Stimulated activated CD8-positive, alpha-beta memory T cell treated with anti-CD3 and anti-CD28 coated beads, Interleukin-4, amount 100 ng/mL, for 24 hours (primary cell): ENCODE measurements around the gene PDE11A.
"Not testable (repeated sequence)": the region's sequence is repeated elsewhere in the genome, so short reads cannot be mapped to it uniquely, and the experiment has no call there.

Experiments used
- DNase-seq: peaks from one replicate; pipeline ENCODE4 v3.0.0-alpha.2; 2020; ENCODE audit warnings: low read depth

Gene PDE11A

DNA sequence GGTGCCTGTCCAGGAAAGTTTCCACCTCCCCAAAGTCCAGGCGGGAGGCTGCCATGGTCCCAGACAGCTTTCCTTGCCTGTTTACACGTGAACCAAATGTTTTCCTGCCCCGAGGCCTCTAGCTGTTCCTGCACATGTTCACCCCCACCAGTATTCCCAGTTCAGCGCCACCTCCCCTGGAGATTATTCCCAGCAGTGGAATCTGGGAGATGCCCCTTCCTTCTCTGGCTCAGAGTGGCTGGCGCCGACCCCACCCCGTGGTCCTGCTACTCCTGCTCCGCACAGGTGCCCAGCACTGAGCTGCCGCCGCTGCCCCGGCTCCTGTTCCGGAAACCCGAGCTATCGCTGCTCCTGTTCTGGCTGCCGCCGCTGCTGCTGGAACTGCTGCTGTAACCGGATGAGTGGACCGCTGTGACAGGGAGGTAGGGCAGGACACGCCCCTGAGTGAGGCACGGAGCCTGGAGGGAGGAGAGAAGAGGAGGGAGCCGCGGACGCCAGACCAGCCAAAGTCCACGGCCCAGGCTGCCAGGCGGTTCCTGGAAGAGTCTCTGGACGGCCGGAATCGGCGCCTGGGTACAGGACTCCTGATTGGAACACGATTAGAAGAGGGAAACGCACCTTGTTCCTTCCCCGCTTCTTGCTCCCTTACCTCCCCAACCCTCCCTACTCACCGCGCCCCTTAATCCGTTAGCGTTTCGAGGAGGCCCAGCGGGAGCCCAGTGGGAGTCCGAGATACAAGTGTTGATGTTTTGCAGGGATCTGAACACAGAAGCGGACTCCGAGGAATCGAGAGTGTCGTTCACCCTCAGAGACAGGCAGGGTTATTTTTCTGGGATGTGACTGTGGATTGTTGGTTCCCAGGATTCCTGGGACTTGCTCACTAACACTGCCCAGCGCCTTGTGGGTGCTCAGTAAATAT lies at the start of gene PDE11A:
TSS of gene PDE11A (minus strand) at position 395 of the 919 bp plus-strand sequence. CDS start at position 55, 340 bp downstream.
- peak; percentile 17 for DNase-seq

DNA sequence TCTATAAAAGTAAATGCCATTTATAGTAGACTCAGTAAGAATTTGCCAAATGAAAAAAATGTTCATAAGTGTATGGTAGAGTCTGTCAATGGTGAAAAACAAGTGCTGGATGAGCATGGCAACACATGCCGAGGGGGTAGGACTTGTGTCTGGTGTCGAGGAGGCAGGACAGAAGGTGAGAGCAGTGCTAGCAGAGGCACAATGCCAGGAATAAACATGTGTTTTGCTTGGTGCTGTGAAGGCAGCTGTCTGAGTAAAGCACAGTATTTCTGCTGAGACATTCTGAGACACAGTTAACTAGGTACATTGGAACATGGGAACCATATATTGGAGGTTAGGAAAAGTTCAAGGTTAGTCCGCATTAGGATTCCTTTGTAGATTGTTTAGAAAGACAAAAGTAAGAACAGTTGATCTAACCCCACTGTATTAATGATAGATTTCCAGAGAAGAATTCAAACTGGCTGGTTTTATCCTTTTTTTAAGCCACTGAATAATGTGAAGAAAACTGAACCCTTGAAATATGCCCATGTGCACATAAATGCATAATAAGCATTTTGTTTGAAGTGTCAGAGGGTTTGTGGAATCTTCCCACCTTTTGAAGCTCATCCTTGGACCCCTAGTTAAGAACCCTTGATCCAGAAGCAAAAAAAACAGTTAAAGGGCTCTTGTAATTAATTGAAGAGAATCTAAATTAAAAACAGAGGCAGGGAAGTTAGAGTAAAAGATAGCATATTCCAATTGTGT lies 46.8 kb upstream of the PDE11A start:
- DNase-seq, result no peak

DNA sequence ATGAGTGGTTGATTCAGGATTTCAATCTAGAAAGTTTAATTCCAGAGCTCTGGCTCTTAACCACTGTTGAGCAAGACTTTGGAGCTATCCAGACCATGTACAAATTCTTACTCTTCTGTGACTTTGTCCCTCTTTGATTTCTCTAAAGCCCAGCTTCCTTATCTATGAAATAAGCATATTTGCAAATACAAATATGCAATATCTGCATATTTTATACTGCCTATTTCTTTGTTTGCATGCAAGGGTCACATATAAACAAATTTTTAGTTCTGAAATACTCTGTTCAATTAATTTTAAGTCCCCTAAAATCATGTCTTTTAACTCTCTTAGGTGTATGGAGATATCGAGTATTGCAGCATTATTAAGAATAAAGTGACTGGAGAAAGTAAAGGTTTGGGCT lies 45.1 kb upstream of the PDE11A start:
- DNase-seq, result no peak

DNA sequence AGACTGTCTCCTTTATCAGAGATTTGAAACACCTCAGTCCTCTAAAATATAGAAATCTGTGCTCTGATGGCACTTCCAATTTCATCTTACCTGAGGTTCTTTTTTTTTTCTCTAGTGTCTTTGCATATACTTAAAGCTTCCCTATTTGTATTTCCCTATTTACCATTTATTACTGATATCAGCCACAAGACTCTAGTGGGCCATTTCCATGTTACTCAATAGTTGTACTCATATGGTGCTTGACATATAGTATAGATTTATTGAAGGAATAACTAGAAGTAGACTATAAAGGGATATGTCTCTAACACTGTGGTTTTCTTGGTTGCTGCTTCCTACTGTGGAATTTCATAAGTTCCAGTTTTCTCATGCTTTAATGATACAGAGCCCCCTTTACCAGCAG lies 42.7 kb upstream of the PDE11A start:
- no peak for DNase-seq

DNA sequence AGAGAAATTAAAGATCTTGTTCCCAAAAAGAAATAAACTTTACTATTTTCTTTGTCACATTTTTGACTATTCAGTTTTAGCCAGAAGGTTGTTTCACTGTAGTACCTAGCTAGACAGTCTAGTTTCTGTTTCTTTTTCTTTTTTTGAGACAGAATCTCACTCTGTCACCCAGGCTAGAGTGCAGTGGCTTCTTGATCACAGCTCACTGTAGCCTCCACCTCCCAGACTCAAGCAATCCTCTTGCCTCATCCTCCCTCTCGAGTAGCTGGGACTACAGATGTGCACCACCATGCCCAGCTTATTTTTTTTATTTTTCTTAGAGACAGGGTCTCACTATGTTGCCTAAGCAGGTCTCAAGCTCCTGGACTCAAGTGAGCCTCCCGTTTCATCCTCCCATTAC lies 41.9 kb upstream of the PDE11A start:
- DNase-seq, result no peak

DNA sequence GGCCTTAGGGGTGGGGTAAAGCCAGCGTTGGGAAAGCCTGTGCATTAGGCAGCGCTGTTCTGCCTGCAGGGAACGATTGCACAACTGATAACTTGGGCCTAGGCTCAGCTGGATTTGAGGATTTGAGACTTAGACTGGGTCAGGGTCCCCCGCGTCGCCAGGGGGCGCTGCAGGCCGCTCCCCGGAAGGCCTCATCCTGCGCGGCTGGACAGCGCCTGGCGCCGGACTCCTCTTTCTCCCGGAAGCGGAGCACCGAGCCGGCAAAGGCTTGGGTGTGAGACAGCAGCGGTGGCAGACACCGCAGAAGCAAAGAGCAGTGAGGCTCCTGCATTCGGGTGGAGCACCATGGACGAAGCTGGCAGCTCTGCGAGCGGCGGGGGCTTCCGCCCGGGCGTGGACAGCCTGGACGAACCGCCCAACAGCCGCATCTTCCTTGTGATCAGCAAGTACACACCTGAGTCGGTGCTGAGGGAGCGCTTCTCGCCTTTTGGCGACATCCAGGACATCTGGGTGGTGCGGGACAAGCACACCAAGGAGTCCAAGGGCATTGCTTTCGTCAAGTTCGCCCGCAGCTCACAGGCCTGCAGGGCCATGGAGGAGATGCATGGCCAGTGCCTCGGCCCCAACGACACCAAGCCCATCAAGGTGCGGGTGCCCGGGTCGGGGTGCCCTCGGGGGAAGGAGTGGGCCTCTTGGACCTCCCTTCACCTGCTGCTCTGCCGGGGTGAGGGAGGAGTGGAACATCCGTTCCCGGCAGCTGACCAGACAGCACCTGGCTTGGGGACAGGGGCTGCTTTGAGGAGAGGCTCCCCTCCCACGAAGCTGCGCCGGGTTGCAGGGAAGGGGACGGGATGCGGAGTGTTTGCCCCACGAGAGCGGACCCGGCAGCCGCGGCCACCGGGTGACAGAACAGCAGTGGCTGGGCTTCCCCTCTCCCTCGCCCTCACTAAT lies 39.9 kb upstream of the PDE11A start, which contains the start of gene RBM45:
TSS of gene RBM45 (plus strand) at position 236 of the 951 bp plus-strand sequence. CDS start at position 346, 110 bp downstream.
- peak; percentile 86 for DNase-seq

DNA sequence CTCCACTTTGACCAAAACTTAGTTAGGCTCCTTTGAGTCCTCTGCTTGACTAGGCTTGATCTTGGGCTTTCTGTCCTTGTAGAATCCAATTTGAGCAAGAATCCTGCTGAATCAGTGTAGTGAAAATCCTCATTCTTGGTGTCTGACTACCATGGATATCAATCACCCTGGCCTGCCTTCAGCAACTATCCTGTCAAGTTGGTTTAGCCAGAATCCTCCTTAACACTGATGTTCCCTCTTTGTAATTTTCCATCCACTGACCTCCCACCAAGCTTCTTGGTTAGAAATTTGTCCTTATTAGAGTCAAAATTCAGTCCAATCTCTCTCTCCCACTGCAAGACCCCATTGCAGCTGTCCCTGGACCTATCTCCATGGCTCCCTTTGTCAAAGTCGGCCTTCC lies 39.2 kb upstream of the PDE11A start:
- no peak for DNase-seq

DNA sequence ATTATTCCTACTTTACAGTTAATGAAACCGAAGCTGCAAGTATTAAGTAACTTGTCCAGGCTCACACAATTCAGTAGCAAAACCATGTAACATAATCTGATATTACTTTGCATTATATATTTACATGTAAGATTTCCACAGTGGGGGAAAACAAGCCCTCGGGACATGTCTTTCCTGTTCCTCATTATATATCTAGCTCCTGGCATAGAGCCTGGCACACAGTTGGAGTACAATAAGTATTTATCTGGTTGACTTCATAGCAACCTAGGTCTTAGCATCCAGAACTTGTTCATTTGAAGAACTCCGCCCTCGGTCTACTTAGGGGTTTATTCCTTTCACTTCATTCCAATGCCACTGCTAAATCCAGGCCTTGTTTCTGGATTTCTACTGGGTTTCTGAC lies 38.1 kb upstream of the PDE11A start:
- DNase-seq, result no peak

DNA sequence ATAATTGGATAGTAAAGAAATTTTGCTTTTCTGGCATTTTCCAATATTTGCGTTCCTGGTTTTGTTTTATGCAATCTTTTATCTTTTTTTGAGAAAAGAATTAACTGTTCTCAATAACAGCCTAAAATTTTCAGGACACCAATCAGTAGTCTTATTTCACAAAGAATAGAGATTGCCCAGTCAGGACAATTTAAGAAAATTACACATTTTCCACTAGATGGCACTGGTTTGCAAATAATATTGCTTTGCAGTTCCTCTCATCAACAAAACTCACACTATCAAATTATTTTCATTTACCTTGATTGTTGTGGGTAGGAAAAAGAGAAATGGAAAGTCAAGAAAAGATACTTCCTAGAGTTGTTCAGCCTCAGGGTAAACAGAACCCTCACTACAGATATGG lies 37.2 kb upstream of the PDE11A start:
- DNase-seq, result no peak

DNA sequence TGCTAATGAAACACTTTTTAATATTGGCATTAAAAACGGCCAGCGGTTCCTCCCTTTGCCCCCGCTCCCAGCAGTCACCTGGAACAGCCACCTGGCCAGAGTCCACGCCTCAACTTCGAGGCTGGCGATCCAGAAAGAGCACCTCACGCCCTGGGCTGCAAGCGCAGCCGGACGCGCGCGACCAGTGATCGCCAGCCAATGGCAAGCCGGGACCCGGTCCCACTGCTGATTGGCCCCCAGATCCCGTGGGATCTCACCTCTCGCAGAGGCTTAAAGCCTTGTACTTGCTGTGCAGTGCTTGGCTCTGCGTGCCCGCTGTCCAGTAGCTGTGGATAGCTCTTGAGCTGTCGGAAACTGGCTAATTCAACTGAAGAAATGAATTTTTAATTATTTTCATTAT lies 35.6 kb upstream of the PDE11A start:
- DNase-seq, result no peak

DNA sequence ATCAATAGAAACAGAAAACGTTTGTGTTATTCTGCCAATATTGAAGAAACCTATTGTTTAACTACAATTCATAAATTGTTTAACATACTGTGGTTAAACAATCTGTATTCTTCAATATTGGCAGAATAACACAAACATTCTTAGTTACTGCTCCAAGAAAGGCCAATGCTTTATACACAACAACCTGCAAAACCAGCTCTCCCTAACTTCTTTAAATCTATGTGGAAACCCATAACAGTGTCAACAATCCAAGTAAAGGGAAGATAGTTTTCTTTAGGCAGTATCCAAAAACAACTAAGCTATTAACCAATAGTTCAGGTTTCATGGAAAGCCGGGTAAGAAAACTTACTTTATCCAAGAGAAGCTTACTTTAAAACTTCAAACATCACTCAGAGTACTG lies 33.5 kb upstream of the PDE11A start:
- DNase-seq, result no peak

DNA sequence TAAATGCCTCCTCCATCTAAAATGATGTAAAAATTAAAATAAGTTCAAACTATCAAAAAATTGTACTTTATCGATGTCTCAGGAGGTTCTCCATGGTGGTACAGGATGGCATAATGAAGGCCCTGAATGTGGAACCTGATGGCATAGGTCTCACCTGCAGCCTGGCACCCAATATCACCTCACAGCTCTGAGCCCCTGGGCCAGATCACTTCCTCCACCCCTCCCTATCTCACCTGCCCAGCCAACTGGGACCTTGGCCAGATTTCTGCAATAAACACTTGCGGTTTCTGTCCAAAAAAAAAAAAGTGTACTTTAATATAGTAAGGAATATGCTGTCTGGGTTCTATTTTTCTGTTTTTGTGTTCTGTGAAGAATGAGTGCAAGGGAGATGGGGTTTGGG lies 33.0 kb upstream of the PDE11A start:
- no peak for DNase-seq

DNA sequence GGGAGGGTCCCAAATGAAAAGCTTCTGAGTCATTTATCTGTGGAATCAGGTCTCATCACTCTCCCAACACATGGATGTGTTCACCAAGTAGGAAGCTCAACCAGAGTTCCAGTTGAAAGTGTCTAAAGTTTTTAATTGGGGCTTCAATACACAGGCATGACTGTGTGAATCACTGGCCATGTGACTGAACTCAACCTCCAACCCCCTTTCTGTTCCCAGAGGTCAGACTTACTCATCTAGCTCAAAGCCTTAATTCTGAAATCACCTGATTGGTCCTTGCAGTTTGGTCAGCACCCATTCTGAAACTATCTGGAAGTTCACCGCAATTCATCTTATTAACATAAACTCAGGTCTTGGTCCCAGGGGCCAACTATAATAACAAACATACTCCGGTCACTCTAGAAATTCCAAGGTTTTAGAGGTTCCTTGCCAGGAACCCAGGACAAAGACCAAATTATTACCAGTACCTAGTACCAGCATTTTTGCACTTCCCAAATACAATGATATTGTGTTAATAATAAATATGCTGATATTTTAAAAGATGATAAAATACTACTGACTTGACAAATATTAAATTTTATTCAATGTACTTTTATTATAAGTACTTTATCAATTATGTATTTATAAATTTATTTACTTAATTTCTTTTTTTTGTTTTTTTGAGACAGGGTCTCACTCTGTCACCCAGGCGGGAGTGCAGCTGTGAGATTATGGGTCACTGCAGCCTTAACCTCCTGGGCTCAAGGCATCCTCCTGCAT lies 28.9 kb upstream of the PDE11A start:
- DNase-seq, result no peak

DNA sequence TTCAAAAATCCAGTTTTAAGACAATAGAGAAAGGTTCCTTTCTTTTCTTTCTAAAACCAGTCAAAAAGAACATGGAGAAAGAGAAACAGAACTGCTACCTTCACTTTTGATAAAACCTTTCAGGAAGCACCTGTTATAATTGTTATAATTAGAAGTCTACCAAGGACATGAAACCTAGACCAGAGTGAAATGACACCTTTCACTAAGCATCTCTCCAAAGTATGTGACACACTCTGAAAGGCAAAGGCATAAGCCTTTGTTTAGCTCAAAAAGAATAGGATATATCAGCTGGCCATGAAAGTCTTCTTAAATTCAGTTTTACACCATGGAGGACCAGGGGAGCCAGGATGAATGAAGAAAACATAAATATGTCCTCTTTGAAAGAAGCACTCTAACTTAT lies 20.9 kb upstream of the PDE11A start:
- no peak for DNase-seq

DNA sequence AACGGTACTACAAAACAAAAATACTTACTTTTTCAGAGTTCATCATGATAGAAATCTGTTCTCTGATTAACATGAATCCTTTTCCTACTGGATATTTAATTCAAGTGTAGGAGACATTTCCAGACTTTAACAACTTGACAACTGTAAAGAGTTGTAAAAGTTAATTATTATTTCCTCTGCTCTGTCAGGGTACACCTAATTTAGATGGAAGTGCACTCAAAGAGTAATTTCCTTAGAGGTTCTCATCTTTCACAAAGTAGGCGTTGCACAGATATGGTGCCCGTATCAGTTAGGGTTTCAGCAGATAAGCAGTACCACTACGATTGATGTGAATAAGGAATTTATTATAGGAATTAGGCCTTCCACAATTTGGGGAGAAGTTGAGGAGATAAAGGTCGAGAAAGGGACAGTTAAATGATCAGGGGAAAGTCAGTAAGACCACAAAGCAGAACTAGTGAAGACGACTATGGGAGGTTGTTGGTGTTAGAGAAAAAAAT lies 16.2 kb upstream of the PDE11A start:
- DNase-seq, result no peak

DNA sequence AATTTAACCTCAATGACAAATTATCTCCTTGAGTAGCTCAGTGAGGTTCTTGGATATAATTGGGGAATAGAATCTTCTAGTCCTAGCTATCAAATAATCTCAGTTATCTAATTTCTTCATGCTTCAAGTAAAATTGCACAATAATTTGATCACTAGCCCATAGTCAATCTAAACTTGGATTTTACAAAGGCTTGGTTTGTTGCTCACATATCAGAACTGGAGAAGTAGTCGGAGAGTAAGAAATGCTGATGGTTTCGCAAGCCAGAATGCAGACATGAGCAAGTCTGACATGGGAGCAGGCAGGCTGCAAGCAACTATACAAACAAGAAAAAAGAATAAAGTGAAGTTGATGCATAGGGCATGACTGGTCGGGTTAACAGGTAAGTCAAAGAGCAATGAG lies 11.7 kb upstream of the PDE11A start:
- DNase-seq, result no peak

DNA sequence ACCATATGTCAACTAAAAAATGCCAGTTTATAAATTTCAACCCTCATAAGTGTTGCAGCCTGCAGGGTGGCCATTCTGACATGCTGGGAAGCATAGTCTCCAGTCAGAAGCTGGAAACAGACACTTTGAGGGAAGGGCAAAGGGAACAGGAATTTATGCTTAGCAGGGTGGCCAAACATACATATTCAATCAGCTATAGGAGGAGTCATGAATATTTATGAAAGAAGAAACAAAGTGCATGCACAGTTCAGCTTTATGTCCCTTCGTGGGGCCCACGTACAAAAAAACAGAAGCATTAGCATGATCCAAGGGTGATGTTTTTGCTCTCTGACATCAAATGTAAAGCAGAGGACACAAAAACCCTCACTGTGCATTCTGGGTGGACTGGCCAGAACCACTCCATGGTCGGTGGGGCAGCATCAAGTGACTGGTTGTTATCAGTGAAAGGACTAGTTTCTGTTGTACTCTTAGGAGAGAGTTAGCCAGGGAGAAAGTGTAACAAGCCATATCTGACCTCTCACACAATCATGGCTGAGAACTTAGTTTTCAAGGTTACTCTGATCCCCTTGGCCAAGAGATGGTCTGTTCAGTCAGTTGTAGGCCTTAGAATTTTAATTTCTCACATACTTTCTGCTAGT lies 9.9 kb upstream of the PDE11A start:
- no peak for DNase-seq

DNA sequence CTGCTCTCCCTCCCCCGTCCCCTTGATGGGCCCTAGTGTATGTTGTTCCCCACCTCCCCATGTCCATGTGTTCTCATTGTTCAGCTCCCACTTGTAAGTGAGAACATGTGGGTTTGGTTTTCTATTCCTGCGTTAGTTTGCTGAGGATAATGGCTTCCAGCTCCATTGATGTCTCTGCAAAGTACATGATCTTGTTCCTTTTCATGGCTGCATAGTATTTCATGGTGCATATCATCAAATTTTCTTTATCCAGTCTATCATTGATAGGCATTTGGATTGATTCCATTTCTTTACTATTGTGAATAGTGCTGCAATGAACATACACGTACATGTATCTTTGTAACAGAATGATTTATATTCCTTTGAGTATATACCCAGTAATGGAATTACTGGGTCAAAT lies 6.7 kb upstream of the PDE11A start:
- DNase-seq, result not testable (repeated sequence)

DNA sequence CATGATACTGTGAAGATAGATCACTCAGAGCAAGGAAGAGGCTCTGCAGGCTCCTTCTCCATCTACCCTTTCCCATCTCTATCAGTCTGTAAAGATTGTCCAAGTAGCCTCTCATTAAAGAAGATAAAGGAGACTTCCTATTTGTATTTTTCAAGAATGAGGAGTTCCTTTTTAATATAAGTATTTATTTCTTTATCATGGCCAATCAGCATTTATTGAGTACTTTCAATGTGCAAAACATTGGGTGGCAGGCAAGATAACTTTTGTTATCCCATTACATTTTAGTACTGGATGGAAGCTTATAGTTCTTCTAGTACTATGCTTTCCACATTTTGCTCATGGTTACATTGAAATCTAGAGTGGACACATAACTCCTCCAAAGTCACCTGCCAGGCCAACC lies 3.6 kb upstream of the PDE11A start:
- no peak for DNase-seq

DNA sequence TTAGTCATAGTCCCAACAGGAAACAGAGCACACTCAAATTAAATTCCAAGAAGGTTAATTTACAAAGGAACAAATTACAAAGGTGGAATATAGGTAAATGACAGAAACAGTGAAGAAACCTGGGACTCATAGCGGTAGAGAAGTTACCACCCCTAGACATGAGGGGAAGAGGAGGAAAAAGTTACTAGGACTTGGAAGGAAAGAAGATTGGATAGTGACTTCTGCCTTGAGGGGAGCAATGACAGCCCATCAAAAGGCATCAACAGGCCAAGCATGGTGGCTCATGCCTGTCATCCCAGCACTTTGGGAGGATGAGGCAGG lies 2.4 kb upstream of the PDE11A start:
- DNase-seq, result no peak
